ENCODE data around the gene SPPL2C.

The SPPL2C gene

GRCh38 chr17:45889579-45889978, 44.9 kb downstream of the SPPL2C start:
- no peak for DNase-seq

GRCh38 chr17:45893725-45894021, 49.0 kb downstream of the SPPL2C start:
- DNase-seq: no peak

GRCh38 chr17:45894022-45894784, 49.5 kb downstream of the SPPL2C start, which contains the start of gene MAPT:
Gene MAPT (plus strand): TSS chr17:45894554. CDS start chr17:45962338, 67,784 bp downstream.
- peak; percentile 90 for DNase-seq

- no peak for DNase-seq
These were observed 50.8 kb downstream of the SPPL2C start for GRCh38 chr17:45895304-45895968.

GRCh38 chr17:45895969-45896785, 51.5 kb downstream of the SPPL2C start:
- no peak for DNase-seq

All from DMS153 (cell line).